Esophagus squamous epithelium (tissue), 5 donors: ENCODE measurements around the gene TJAP1. TPM values are rescaled to one million over a fixed set of nuclear protein-coding genes. Genes with fewer than 3 reads are reported as not detected.

Experiments
- DNase-seq: peaks from one replicate; lab custom pipeline; 2025; lab: John Stamatoyannopoulos, UW
- H3K27ac ChIP-seq, 4 donors: fragments of 200-600 bp; sonication (generic); one replicate each; pipeline ENCODE4 v1.5.1; 2016 to 2019; ENCODE audit warnings: mild to moderate bottlenecking in 1 of 4
- H3K27me3 ChIP-seq, 4 donors: fragments of 200-600 bp; sonication (generic); 1 replicate in 3 of 4; 2 replicates in 1 of 4; pipeline versions ENCODE4 v1.5.1 to v1.6.0; 2017 to 2021; ENCODE audit warnings: antibody characterized with exemption in 1 of 4
- H3K36me3 ChIP-seq, 3 donors: fragments of 200-600 bp; sonication (generic); one replicate each; pipeline ENCODE4 v1.5.1; 2016 to 2019
- H3K4me1 ChIP-seq, 3 donors: fragments of 200-600 bp; sonication (generic); one replicate each; pipeline ENCODE4 v1.5.1; 2017 to 2019
- H3K4me3 ChIP-seq, 4 donors: fragments of 200-600 bp; sonication (generic); 1 replicate in 3 of 4; 2 replicates in 1 of 4; pipeline ENCODE4 v1.5.1; 2016 to 2019; ENCODE audit warnings: mild to moderate bottlenecking in 2 of 4, moderate library complexity in 1 of 4
- H3K9me3 ChIP-seq, 3 donors: fragments of 200-600 bp; sonication (generic); one replicate each; pipeline ENCODE4 v1.5.1; 2016 to 2019
- POLR2A ChIP-seq, 4 donors: fragments of 450-650 bp; IDR thresholded peaks; one replicate each; pipeline ENCODE4 v1.6.1; 2017; ENCODE audit warnings: antibody characterized with exemption in 4 of 4, mild to moderate bottlenecking in 4 of 4, moderate library complexity in 3 of 4
- WGBS, 2 donors: methylation state at CpG; one replicate each; pipeline ENCODE4 v1.1.5; 2018; 5-methylcytosine and 5-hydroxymethylcytosine counted together
- intact Hi-C: fragments of 100-400 bp; cut with DNase I; formaldehyde crosslinking; loops from one replicate; pipeline ENCODE4 v1.15.0; 2022
- total RNA-seq, 4 donors: library from RNA; depleted of rRNA; stranded (reverse); fragments of >200 nt; gene quantifications; one replicate each; pipeline ENCODE4 v1.1.0, GENCODE V29; 2016
- TF ChIP-seq, protein P1 (sequence below), 6 experiments: fragments of 450-650 bp in 4 of 6; fragments of 200-600 bp in 2 of 6; sonication (generic) in 2 of 6; IDR thresholded peaks; one replicate each; pipeline ENCODE4 v1.5.1; 2016 to 2019; ENCODE audit warnings: antibody characterized with exemption in 6 of 6, mild to moderate bottlenecking in 4 of 6, moderate library complexity in 4 of 6
- donor health status: DM: yes; HTN: yes; CAD: no.

The TJAP1 gene
- total RNA-seq, 4 donors from 2014 or later: 9.5 to 20.2 (median 10.9) TPM

GRCh38 chr6:43506171-43506570 lies 28.8 kb downstream of the TJAP1 start:
- H3K27ac ChIP-seq: peak overlapping the region in 2 of 4 donors; percentile 6 to 25
- peaks cover 10 to 39% (median 19%) of the 10 kb centered on the region in 3 donors for H3K4me1 ChIP-seq
- H3K4me3 ChIP-seq: no peak overlapping the region
- no peaks in the 10 kb centered on the region for H3K9me3 ChIP-seq
- TF ChIP-seq, protein P1, sequence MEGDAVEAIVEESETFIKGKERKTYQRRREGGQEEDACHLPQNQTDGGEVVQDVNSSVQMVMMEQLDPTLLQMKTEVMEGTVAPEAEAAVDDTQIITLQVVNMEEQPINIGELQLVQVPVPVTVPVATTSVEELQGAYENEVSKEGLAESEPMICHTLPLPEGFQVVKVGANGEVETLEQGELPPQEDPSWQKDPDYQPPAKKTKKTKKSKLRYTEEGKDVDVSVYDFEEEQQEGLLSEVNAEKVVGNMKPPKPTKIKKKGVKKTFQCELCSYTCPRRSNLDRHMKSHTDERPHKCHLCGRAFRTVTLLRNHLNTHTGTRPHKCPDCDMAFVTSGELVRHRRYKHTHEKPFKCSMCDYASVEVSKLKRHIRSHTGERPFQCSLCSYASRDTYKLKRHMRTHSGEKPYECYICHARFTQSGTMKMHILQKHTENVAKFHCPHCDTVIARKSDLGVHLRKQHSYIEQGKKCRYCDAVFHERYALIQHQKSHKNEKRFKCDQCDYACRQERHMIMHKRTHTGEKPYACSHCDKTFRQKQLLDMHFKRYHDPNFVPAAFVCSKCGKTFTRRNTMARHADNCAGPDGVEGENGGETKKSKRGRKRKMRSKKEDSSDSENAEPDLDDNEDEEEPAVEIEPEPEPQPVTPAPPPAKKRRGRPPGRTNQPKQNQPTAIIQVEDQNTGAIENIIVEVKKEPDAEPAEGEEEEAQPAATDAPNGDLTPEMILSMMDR (IDR thresholded peaks at IDR 0.05): no peak
- no peak for TF ChIP-seq POLR2A (IDR thresholded peaks at IDR 0.05)
- 67 to 69% methylated on average over 2 of the region's 3 CpGs for WGBS, 2 donors
- H3K27me3 ChIP-seq: peaks cover 0 to 29% (median 3%) of the 10 kb centered on the region in 4 donors
- intact Hi-C loops: loop anchor here (10.0 kb wide), 1 partner anchor 241 kb away; no protein-coding TSS in a partner anchor
- no peak for DNase-seq
- H3K36me3 ChIP-seq: peaks cover 15 to 54% (median 19%) of the 10 kb centered on the region in 3 donors

DNA sequence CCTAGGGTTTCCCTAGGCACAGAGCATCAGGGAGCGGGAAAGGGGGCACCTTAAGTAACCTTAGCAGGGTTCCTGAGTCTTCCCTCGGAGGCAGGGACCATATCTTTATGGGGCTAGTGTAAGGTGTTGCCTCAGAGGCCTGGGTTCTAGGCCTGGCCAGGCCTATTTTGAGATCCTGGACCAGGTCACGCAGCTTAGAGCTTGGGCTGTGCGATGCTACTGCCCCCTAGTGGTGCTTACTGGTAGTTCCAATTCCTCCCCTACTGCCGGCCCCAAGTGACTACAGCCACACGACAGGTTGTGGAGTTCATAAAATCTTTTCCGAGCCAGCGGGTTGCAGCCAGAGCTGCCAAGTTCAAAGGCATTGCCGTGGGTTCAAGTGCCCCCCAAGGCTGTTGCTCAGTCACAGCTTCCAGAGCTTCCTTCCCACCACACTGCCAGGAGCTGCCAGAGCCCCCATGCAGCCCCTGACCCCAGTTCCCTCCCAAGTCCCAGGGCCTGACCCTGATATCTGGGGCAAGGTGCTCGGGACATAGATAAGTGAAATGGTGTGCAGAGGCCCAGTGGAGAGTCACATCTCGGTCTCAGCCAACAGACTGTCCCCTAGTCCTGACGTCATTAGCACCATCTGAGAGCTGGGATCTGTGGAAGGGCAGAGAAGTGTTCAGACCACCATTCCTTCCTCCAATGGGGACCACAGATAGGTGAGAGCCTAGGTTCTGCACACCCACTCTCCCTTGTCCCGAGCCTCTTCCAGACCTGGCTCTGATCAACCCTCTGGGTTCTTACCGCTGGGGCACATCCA lies 29.5 kb downstream of the TJAP1 start:
- H3K27ac ChIP-seq: peak overlapping the region in 2 of 4 donors; percentile 6 to 25
- H3K9me3 ChIP-seq: no peaks in the 10 kb centered on the region
- TF ChIP-seq, protein P1 (IDR thresholded peaks at IDR 0.05): peak; percentile 87 to 97 (median 94)
- no peak for TF ChIP-seq POLR2A (IDR thresholded peaks at IDR 0.05)
- 26 to 27% methylated on average over 6 to 13 of the region's 14 CpGs for WGBS, 2 donors
- no peak overlapping the region for H3K4me3 ChIP-seq
- DNase-seq: no peak
- H3K36me3 ChIP-seq: peaks cover 22 to 55% (median 25%) of the 10 kb centered on the region in 3 donors
- intact Hi-C loops: loop anchor here (10.0 kb wide), 1 partner anchor 242 kb away; no protein-coding TSS in a partner anchor
- peaks cover 0 to 29% (median 3%) of the 10 kb centered on the region in 4 donors for H3K27me3 ChIP-seq
- peaks cover 10 to 42% (median 19%) of the 10 kb centered on the region in 3 donors for H3K4me1 ChIP-seq

DNA sequence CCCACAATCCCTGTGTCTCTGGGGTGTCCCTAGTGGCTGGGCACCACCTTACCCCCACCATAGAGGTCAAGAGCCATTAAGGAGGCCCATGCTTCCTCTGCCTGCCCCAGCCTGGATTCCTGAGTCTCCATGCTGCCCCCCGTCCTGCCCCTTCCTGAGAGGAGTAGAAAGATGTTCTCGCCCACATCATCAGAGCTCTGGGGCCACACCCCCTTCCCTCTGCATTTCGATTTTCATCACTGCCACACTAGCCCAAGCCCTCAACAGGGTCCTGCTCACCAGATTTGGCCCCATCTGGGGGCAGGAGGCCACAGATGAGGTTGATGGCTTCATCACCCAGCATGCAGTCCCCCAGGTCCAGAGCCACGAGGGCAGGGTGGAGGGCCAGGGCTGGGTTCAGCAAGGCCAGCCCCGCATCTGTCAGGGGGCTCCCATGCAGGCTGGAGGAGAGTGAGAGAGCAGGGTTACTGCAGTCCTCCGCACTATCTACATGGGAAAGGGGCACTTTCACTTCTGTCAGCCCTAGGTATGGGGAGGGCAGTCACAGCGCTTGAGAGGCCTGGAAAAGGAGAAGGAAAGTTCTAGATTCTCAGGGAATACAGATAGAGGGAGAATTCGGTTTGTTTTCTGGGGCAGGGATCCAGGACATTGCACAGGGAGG lies 31.2 kb downstream of the TJAP1 start:
- Histone ChIP-seq H3K27ac (no peak overlapping the region), H3K4me3 (peak overlapping the region in 1 of 4 donors; percentile 82)

GRCh38 chr6:43509142-43509983 lies 32.0 kb downstream of the TJAP1 start:
- Histone ChIP-seq H3K27ac (peak overlapping the region in 3 of 4 donors; percentile 57 to 82 (median 57)), H3K4me3 (peak overlapping the region; percentile 52 to 91 (median 77)), H3K4me1 (peaks cover 10 to 51% (median 19%) of the 10 kb centered on the region in 3 donors), H3K36me3 (peaks cover 31 to 55% (median 35%) of the 10 kb centered on the region in 3 donors), H3K27me3 (peaks cover 0 to 29% (median 3%) of the 10 kb centered on the region in 4 donors), H3K9me3 (no peaks in the 10 kb centered on the region)
- WGBS, 2 donors: 26% methylated on average over 15 to 16 of the region's 69 CpGs
- TF ChIP-seq, protein P1 (IDR thresholded peaks at IDR 0.05): no peak
- no peak for TF ChIP-seq POLR2A (IDR thresholded peaks at IDR 0.05)
- no peak for DNase-seq
- intact Hi-C loops: loop anchor here (10.0 kb wide), 1 partner anchor 245 kb away; no protein-coding TSS in a partner anchor

More for the DNA sequence above, 31.2 kb downstream of the TJAP1 start:
- no peak for TF ChIP-seq POLR2A (IDR thresholded peaks at IDR 0.05)
- TF ChIP-seq, protein P1 (IDR thresholded peaks at IDR 0.05): no peak
- Histone ChIP-seq H3K4me1 (peaks cover 10 to 44% (median 19%) of the 10 kb centered on the region in 3 donors), H3K27me3 (peaks cover 0 to 29% (median 3%) of the 10 kb centered on the region in 4 donors), H3K9me3 (no peaks in the 10 kb centered on the region), H3K36me3 (peaks cover 28 to 55% (median 31%) of the 10 kb centered on the region in 3 donors)
- intact Hi-C loops: loop anchor here (10.0 kb wide), 1 partner anchor 244 kb away; no protein-coding TSS in a partner anchor
- 61 to 68% methylated on average over 4 to 6 of the region's 8 CpGs for WGBS, 2 donors
- no peak for DNase-seq
